Left forelimb (tissue), 1 donor: Measurements from ENCODE around the gene TOX4.
"Not testable (repeated sequence)": the region's sequence is repeated elsewhere in the genome, so short reads cannot be mapped to it uniquely, and the experiment has no call there.

ENCODE experiments used
- DNase-seq: peaks from one replicate; pipeline ENCODE4 v3.0.0-alpha.2; 2018; ENCODE audit warnings: low spot score

The TOX4 gene

GRCh38 chr14:21535545-21536417 is 58.8 kb downstream of the TOX4 start:
- no peak for DNase-seq

GRCh38 chr14:21536418-21537089 is 59.6 kb downstream of the TOX4 start:
- DNase-seq = no peak

GRCh38 chr14:21537090-21537424 is 60.1 kb downstream of the TOX4 start:
- no peak for DNase-seq

- no peak for DNase-seq
These were observed 62.4 kb downstream of the TOX4 start for GRCh38 chr14:21539189-21539940.

- DNase-seq = no peak
These were observed 64.5 kb downstream of the TOX4 start for GRCh38 chr14:21541413-21542074.

- no peak for DNase-seq
These were observed 66.5 kb downstream of the TOX4 start for GRCh38 chr14:21543521-21543960.

GRCh38 chr14:21543963-21544362 is 67.0 kb downstream of the TOX4 start:
- no peak for DNase-seq

- not testable (repeated sequence) for DNase-seq
These were observed 67.6 kb downstream of the TOX4 start for GRCh38 chr14:21544588-21544987.
